ENCODE measurements around the gene SERPINF2.

Gene SERPINF2

DNA sequence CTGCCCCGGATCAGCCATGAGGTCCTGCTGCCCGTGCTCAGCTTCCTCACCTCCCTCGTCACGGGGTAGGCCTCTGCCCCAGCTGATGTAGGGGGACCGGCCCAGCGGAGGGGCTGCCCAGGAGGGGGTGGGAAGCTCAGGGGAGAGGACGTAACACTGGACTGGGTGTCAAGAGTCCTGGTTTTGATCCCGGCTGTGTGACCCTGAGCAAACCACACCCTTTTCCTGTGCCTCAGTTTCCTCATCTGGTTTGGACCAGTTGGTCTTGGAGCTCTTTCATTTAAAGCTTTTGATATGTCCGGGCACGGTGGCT lies 11.5 kb upstream of the SERPINF2 start:
- no peak overlapping the region for H3K27ac Mint-ChIP-seq
- no peak overlapping the region for H3K4me3 Mint-ChIP-seq
- H3K4me1 Mint-ChIP-seq = peaks cover 33% of the 10 kb centered on the region
- TF ChIP-seq, protein P1, sequence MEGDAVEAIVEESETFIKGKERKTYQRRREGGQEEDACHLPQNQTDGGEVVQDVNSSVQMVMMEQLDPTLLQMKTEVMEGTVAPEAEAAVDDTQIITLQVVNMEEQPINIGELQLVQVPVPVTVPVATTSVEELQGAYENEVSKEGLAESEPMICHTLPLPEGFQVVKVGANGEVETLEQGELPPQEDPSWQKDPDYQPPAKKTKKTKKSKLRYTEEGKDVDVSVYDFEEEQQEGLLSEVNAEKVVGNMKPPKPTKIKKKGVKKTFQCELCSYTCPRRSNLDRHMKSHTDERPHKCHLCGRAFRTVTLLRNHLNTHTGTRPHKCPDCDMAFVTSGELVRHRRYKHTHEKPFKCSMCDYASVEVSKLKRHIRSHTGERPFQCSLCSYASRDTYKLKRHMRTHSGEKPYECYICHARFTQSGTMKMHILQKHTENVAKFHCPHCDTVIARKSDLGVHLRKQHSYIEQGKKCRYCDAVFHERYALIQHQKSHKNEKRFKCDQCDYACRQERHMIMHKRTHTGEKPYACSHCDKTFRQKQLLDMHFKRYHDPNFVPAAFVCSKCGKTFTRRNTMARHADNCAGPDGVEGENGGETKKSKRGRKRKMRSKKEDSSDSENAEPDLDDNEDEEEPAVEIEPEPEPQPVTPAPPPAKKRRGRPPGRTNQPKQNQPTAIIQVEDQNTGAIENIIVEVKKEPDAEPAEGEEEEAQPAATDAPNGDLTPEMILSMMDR (IDR thresholded peaks at IDR 0.05) = no peak
- H3K9me3 Mint-ChIP-seq = no peaks in the 10 kb centered on the region
- DNase-seq = no peak
- H3K36me3 Mint-ChIP-seq (ENCODE audit: low read depth) = no peaks in the 10 kb centered on the region
- no peaks in the 10 kb centered on the region for H3K27me3 Mint-ChIP-seq (ENCODE audit: low read depth, poor library complexity)

- Mint-ChIP-seq H3K36me3 (ENCODE audit: low read depth) (peaks cover 5% of the 10 kb centered on the region), H3K27me3 (ENCODE audit: low read depth, poor library complexity) (no peaks in the 10 kb centered on the region), H3K27ac (no peak overlapping the region), H3K9me3 (no peaks in the 10 kb centered on the region), H3K4me1 (peaks cover 44% of the 10 kb centered on the region), H3K4me3 (no peak overlapping the region)
- TF ChIP-seq, protein P1 (IDR thresholded peaks at IDR 0.05) = no peak
- no peak for DNase-seq
Observed at GRCh38 chr17:1732241-1732832, 10.3 kb upstream of the SERPINF2 start.

GRCh38 chr17:1732833-1733321 lies 9.8 kb upstream of the SERPINF2 start:
- Mint-ChIP-seq H3K4me3 (no peak overlapping the region), H3K36me3 (ENCODE audit: low read depth) (peaks cover 6% of the 10 kb centered on the region), H3K4me1 (peaks cover 50% of the 10 kb centered on the region), H3K27ac (no peak overlapping the region), H3K9me3 (peaks cover under 1% of the 10 kb centered on the region), H3K27me3 (ENCODE audit: low read depth, poor library complexity) (no peaks in the 10 kb centered on the region)
- DNase-seq = no peak
- TF ChIP-seq, protein P1 (IDR thresholded peaks at IDR 0.05) = no peak

- Mint-ChIP-seq H3K4me3 (no peak overlapping the region), H3K4me1 (peaks cover 44% of the 10 kb centered on the region), H3K36me3 (ENCODE audit: low read depth) (peaks cover 10% of the 10 kb centered on the region), H3K9me3 (peaks cover 8% of the 10 kb centered on the region), H3K27ac (no peak overlapping the region), H3K27me3 (ENCODE audit: low read depth, poor library complexity) (peaks cover 4% of the 10 kb centered on the region)
- TF ChIP-seq, protein P1 (IDR thresholded peaks at IDR 0.05) = no peak
- DNase-seq = no peak
Observed at GRCh38 chr17:1733759-1734158, 8.9 kb upstream of the SERPINF2 start.

GRCh38 chr17:1735418-1735817 lies 7.3 kb upstream of the SERPINF2 start:
- H3K27me3 Mint-ChIP-seq (ENCODE audit: low read depth, poor library complexity) = peaks cover 4% of the 10 kb centered on the region
- TF ChIP-seq, protein P1 (IDR thresholded peaks at IDR 0.05) = no peak
- peaks cover 35% of the 10 kb centered on the region for H3K4me1 Mint-ChIP-seq
- H3K9me3 Mint-ChIP-seq = peaks cover 8% of the 10 kb centered on the region
- H3K4me3 Mint-ChIP-seq = no peak overlapping the region
- DNase-seq = no peak
- peaks cover 10% of the 10 kb centered on the region for H3K36me3 Mint-ChIP-seq (ENCODE audit: low read depth)
- H3K27ac Mint-ChIP-seq = no peak overlapping the region

- Mint-ChIP-seq H3K27ac (no peak overlapping the region), H3K4me3 (no peak overlapping the region), H3K9me3 (peaks cover 8% of the 10 kb centered on the region), H3K4me1 (peaks cover 35% of the 10 kb centered on the region), H3K36me3 (ENCODE audit: low read depth) (peaks cover 10% of the 10 kb centered on the region), H3K27me3 (ENCODE audit: low read depth, poor library complexity) (peaks cover 4% of the 10 kb centered on the region)
- TF ChIP-seq, protein P1 (IDR thresholded peaks at IDR 0.05) = no peak
- no peak for DNase-seq
Observed at GRCh38 chr17:1735834-1736347, 6.8 kb upstream of the SERPINF2 start.

Data from nephron progenitor cell (in vitro differentiated cells).